A549 treated with GW870086 at 1 μM for 4 hours (cell line): ENCODE measurements around the gene CD300LF. TPM values are rescaled to one million over a fixed set of nuclear protein-coding genes. Genes with fewer than 3 reads are reported as not detected.

Experiments
- total RNA-seq: library from RNA; stranded (reverse); fragments of 200-300 nt; extraction: Qiagen RNA extraction; gene quantifications from 5 replicates; pipeline ENCODE4 v1.2.3, GENCODE V29; 2022; ENCODE audit warnings: low read depth

CD300LF gene
- total RNA-seq: not detected in 5 replicates

DNA sequence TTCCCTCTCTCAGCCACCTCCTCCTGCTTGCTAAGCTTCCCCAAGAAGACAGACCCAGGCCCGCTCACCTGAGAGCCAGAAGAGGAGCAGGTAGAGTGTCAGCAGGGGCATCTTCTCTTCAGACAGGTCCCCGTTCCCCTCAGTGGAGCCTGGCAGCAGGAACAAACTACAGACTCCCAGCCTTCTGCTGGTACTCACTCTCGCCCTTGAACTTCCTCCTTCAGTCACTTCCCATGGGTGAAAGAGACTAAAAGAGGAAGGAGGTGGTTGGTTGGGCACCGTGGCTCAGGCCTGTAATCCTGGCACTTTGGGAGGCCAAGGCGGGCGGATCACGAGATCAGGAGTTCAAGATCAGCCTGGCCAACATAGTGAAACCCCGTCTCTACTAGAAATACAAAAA lies at the start of gene CD300LF:
CD300LF (minus strand) TSS at position 168 of the 400 bp plus-strand sequence; CDS start at position 111, 57 bp downstream.

DNA sequence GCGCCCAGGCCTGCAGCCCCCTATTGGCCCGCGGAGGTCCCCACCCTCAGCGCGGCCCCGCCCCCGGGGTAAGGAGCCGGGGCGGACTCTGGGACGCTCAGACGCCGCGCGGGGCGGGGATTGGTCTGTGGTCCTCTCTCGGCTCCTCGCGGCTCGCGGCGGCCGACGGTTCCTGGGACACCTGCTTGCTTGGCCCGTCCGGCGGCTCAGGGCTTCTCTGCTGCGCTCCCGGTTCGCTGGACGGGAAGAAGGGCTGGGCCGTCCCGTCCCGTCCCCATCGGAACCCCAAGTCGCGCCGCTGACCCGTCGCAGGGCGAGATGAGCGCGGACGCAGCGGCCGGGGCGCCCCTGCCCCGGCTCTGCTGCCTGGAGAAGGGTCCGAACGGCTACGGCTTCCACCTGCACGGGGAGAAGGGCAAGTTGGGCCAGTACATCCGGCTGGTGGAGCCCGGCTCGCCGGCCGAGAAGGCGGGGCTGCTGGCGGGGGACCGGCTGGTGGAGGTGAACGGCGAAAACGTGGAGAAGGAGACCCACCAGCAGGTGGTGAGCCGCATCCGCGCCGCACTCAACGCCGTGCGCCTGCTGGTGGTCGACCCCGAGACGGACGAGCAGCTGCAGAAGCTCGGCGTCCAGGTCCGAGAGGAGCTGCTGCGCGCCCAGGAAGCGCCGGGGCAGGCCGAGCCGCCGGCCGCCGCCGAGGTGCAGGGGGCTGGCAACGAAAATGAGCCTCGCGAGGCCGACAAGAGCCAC lies 36.0 kb upstream of the CD300LF start, which contains the start of gene NHERF1:
NHERF1 (plus strand) TSS at position 100 of the 750 bp plus-strand sequence; CDS start at position 319, 219 bp downstream.

DNA sequence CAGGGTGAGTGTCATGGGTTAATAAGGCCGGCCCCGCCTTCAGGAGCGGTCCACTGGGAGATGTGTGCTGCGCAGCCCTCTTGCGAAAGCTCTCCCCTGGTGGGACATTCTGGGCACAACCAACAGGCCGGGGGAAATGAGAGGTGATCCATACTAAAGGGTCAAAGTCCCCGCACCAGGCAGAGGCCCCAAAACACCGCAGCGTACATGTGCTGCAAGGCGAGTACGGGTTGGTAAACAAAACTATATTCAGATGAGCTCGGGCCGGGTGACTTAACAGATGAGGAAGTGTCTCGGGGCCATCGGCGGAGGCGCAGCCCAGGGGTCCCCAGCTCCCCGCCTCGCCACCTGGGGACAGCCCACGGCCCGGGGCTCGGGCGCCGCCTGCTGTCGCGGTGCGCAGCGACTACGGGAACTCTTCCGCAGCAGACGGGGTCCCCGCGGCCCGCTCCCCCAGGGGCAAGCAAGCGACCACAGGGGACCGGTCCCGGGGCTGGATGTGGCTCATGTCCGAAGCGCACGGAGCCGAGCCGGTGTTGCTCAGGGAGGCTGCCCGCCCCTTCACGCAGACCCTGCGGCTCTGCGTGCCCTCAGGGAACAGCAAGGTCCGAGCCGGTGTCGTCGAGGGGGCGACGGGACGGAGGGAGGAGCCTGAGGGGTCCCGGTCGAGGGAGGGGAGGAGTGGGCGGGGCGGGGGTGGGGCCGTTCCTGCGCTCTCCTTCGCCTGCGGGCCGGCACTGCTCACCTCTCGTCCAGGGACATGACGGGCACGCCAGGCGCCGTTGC lies 24.0 kb upstream of the CD300LF start, which contains the start of gene RAB37:
RAB37 (plus strand) TSS at position 744 of the 786 bp plus-strand sequence; CDS start at position 761, 17 bp downstream.

Other genes starting within 250 kb of the CD300LF start
- not detected in 5 replicates for gene CD300A, start 246.3 kb downstream of the CD300LF start, total RNA-seq
- gene CD300LB, start 181.4 kb downstream of the CD300LF start, total RNA-seq: 0.05 to 0.17 TPM (median 0.10 TPM) in 4 of 5 replicates, not detected in the other
- gene CD300C, start 166.8 kb downstream of the CD300LF start, total RNA-seq: 0.18 to 0.35 TPM (median 0.22 TPM) in 5 replicates
- 0.29 to 1.9 TPM (median 0.50 TPM) in 5 replicates for gene CD300H, start 145.4 kb downstream of the CD300LF start, total RNA-seq
- not detected in 5 replicates for gene CD300LD, start 120.6 kb downstream of the CD300LF start, total RNA-seq
- not detected in 5 replicates for gene CD300E, start 89.2 kb downstream of the CD300LF start, total RNA-seq
- 1.1 to 1.4 TPM (median 1.3 TPM) in 5 replicates for gene RAB37, start 24.3 kb upstream of the CD300LF start, total RNA-seq
- gene NHERF1, start 35.7 kb upstream of the CD300LF start, total RNA-seq: 34.8 to 45.4 TPM (median 44.6 TPM) in 5 replicates
- gene NAT9, start 63.4 kb upstream of the CD300LF start, total RNA-seq: 46.7 to 62.2 TPM (median 56.4 TPM) in 5 replicates
- 0.14 to 0.37 TPM (median 0.22 TPM) in 5 replicates for gene GRIN2C, start 147.0 kb upstream of the CD300LF start, total RNA-seq
- 48.1 to 67.0 TPM (median 61.8 TPM) in 5 replicates for gene FDXR, start 160.1 kb upstream of the CD300LF start, total RNA-seq
- gene FADS6, start 180.7 kb upstream of the CD300LF start, total RNA-seq: 0.09 TPM in 1 of 5 replicates, not detected in the others
- 0.07 to 0.12 TPM (median 0.11 TPM) in 5 replicates for gene USH1G, start 210.3 kb upstream of the CD300LF start, total RNA-seq
- 0.13 TPM in 1 of 5 replicates, not detected in the others for gene OTOP2, start 211.3 kb upstream of the CD300LF start, total RNA-seq
- not detected in 5 replicates for gene OTOP3, start 223.0 kb upstream of the CD300LF start, total RNA-seq